AG08395 (cell line): ENCODE measurements around the gene ZNF346.
A peak's percentile ranks its signal among the peaks of the same experiment; 100 is the strongest.

Source experiments
- DNase-seq: peaks from one replicate; pipeline ENCODE4 v3.0.0; 2012; ENCODE audit warnings: mixed read lengths, low spot score

Gene ZNF346

GRCh38 chr5:177070536-177071191, 48.2 kb downstream of the ZNF346 start:
- DNase-seq, result no peak

DNA sequence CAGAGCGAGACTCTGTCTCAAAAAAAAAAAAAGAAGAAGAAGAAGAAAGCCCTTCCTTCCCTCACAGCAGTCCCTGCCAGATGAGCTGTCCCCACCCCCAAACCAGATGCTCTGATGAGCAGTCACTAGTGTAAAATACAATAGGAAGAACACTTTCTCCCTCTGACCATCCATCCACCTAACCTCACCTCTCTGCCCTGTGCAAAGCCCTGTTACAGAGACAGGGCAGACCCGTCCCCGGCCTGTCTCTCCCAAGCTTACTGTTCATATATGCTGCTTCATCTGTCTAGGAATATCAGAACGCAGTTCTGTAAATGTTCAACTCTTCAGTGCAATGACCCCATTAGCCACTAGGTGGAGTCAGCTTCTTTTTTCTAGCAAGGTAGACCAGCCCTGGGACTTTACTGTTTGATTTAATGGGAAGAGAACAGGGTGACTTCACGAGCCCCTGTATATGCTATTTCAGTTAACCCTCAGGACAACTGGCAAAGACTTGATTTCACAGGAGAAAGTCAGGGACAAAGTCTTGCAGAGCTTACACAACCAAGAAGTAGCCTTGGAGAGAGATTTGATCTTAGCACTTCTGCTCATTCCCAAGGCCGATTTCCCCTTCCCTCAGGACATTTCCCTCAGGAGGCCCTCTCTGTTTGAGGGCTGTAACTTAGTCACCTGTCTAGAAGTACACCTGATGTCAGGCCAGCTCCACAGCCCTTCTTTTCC, 49.3 kb downstream of the ZNF346 start:
- peak; percentile 76 for DNase-seq

- DNase-seq, result no peak
Measured at GRCh38 chr5:177077335-177077734, 54.8 kb downstream of the ZNF346 start.

GRCh38 chr5:177079606-177080005, 57.1 kb downstream of the ZNF346 start:
- no peak for DNase-seq

- no peak for DNase-seq
Measured at GRCh38 chr5:177080265-177080664, 57.8 kb downstream of the ZNF346 start.

- DNase-seq, result no peak
Measured at GRCh38 chr5:177081859-177082258, 59.4 kb downstream of the ZNF346 start.

DNA sequence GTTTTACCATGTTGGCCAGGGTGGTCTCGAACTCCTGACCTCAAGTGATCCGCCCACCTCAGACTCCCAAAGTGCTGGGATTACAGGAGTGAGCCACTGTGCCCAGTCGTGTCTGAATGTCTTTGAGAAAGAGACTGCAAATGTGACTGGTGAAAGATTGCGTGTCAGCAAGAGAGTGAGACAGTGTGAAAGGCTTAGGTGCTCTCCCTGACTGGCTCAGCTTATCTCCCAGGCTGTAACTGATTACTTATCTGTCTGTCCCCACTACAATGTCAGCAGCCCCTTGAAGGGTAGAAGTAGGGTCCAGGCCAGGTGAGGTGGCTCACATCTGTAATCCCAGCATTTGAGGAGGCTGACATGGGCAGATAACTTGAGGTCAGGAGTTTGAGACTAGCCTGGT, 60.9 kb downstream of the ZNF346 start:
- no peak for DNase-seq

GRCh38 chr5:177084175-177084574, 61.7 kb downstream of the ZNF346 start:
- no peak for DNase-seq

GRCh38 chr5:177085985-177086653, 63.6 kb downstream of the ZNF346 start:
- DNase-seq, result no peak

GRCh38 chr5:177086654-177087397, 64.3 kb downstream of the ZNF346 start, which contains the start of gene FGFR4:
TSS of gene FGFR4 (plus strand) at chr5:177086915. CDS start at chr5:177089603, 2,688 bp downstream.
- peak; percentile 91 for DNase-seq

DNA sequence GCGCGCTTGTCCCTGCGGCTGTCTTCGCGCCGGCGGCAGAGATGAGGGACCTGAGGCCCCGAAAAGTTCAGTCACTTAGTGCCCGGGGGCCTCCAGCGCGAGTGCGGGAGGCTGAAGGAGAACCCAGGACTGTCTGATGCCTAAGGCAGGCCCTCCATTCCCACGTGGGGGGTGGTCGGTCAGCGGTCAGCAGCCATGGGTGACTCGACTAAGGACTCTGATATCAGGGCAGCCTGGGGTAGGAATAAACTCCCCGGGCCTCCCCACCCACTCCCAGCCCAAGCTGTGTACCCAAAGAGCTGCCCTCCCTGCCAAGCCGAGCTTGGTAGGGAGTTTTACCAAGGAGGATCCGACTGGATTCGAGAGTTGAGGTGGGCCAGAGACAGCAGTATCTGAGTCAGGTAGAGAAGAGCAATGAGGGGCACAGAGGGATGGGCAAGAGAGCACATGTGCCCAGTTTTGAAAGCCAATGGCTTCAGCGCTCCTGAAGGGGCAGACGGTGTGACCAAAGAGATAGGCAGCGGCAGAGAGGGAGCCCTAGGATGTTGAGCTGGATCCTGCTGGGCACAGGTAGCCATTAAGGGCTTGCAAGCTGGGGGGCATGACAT, 65.0 kb downstream of the ZNF346 start:
- no peak for DNase-seq

GRCh38 chr5:177089127-177089526, 66.6 kb downstream of the ZNF346 start:
- DNase-seq, result no peak

GRCh38 chr5:177089825-177090641, 67.5 kb downstream of the ZNF346 start:
- no peak for DNase-seq

DNA sequence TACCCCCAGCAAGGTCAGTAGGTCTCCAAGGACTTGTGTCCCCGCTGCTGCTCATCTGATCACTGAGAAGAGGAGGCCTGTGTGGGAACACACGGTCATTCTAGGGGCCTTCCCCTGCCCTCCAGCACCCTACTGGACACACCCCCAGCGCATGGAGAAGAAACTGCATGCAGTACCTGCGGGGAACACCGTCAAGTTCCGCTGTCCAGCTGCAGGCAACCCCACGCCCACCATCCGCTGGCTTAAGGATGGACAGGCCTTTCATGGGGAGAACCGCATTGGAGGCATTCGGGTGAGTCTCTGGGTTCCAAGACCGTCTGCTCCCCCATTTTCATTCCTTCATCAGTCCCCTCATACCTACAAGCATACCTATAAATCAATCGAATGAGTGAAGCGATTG, 68.3 kb downstream of the ZNF346 start:
- no peak for DNase-seq

- no peak for DNase-seq
Measured at GRCh38 chr5:177091232-177091631, 68.7 kb downstream of the ZNF346 start.

GRCh38 chr5:177092178-177093081, 69.9 kb downstream of the ZNF346 start:
- DNase-seq, result no peak

- no peak for DNase-seq
Measured at GRCh38 chr5:177093082-177093712, 70.7 kb downstream of the ZNF346 start.

- DNase-seq, result no peak
Measured at GRCh38 chr5:177093803-177094202, 71.3 kb downstream of the ZNF346 start.
